GM12892 (cell line): ENCODE results near the gene VAV3.

Source experiments
- POLR2A ChIP-seq: IDR thresholded peaks from 2 replicates; pipeline ENCODE4 v1.6.1; 2011; ENCODE audit warnings: low read depth, low read length, control low read depth
- POLR2AphosphoS5 ChIP-seq: IDR thresholded peaks from 2 replicates; pipeline ENCODE4 v1.6.1; 2011; ENCODE audit warnings: low read depth, low read length, control low read depth
- TAF1 ChIP-seq: IDR thresholded peaks from 2 replicates; pipeline ENCODE4 v1.6.1; 2011; ENCODE audit warnings: low read depth, mild to moderate bottlenecking, control low read depth, low read length, borderline replicate concordance

DNA sequence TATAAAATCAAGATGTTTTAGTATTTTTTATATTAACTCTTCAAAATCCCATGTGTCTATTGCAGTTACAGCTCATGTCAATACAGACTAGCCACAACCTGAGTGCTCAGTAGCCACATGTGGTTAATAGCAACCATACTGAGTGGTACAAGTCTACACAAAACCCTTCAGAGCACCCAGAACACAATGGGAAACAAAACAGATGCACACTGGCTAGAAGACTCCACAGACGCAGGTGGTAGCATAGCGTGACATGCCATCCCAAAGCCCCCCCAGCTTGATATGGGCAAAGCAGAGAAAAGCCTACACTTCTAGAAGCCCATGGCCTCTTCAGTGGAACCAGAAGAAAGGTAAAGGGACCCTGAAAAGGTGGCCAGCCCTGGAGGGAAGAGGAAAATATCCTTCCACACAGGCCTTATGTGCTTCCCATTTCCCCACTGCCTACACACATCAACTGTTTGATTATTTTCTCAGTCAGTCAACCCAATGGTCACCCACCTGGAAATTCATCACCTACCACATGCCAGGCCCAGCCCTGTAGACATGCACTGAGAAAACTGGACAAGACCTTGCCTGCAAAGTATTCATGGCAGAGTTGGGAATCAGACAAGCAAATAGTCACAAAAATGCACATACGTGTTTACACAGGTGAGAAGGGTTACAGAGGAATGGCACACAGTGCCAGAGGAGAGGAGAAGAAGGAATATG, 175.0 kb downstream of the VAV3 start:
- no peak for TF ChIP-seq TAF1
- no peak for TF ChIP-seq POLR2AphosphoS5
- TF ChIP-seq POLR2A, result no peak
